HG03095 (cell line): ENCODE measurements around the gene SP110.
"Not testable (repeated sequence)": the region's sequence is repeated elsewhere in the genome, so short reads cannot be mapped to it uniquely, and the experiment has no call there.

Experiments used
- ATAC-seq: cut with Tn5 transposase; IDR thresholded peaks from one replicate; pipeline ENCODE4 v1.9.1; 2021; ENCODE audit warnings: moderate library complexity; ENCODE audit not compliant: unreplicated experiment

SP110 gene

DNA sequence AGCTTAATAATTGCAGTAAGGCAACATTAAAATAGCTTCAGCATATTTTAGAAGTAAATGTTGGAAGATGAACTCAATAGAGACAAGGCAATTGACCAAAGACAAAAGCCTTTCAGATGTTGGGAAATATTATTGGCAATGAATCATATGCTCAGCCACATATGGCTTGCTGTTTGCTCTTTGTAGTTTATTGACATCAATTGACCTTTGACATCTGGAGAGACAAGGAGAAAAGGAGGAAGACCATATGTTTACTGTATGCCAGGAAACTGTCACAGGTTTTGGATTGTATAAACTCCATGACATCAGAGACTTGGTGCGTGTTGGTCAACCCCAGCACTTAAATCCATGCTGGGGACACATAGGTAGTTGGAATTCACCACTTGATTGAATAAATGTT, 90.4 kb downstream of the SP110 start:
- no peak for ATAC-seq

DNA sequence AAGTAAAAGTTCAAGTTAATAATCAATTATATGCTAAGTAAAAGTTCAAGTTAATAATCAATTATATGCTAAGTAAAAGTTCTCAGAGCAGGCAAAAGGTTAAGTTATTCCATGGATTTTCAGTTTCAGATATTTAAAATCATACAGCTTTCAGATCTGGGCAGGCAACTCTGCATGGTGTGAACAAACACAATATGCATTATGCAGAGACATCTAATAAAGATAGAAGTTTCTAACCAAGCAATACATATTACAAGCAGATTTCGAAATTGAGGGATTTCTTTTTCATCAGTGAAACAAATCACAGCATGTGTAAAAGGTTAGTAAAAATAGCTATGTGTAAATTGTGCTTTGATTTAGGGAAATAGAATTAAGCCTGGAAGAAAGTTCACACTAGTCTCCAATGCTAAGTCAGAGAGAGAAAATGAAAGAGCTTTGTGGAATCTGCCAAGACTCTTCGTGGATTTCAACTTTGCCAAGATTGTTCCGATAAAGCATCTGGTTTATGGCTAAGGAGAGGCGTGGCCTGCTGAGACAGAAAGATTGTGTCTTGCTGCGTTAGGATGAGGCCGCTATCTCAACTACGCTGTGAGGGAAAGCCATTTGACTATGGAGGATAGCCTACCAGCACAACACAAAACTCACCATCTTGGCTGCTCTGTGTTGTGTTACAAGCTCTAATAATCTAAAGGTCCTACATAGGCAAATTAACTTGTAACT, 91.0 kb downstream of the SP110 start:
- no peak for ATAC-seq

DNA sequence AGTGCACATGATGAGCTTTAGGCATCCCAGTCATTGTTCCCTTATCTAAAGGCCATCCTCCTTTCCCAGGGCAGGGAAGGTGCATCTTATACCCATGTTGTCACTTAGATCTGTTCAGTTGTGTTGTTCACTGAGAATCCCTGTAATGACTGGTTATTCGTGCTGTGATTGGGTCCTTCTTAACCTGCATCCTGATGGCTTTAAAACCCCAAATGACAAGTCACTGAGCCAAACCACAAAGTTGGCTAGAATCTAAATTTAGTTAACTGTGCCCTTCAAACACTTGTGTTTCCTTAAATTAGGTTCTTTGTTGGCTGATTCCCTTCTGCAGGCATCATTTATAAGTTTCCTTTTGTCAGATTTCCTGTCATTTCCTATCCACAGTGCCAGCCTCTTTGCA, 92.6 kb downstream of the SP110 start:
- ATAC-seq: no peak

DNA sequence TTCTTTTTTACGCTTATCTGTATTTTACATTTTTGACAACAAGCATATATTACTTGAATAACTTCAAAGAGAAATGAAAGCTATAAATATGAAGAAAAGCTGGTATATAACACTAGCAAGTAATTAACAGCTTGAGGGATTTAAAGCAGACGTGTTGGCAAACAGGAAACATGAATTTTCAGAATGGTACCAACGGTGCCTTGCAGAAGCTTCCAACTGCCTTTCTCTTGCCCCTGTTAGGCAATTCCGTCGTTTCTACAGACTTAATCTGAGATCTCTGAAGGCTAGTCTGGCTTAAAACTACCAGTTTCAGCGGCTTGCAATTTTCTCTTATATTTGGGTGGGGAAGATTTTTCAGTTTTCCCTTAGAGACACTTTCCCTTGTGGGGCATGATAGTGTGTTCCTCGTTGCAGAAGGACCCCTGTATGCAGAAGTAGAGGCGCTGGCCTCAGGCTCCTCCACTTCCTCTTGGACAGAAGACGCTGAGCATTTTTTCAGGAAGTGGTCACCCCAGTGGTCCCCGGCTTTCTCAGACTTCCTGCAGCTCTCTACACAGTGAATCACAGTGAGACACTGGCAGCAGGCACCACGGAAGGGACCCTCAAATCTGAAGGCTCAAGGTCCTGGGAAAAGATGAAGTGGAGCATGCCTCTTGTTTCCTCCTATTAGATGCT, 94.9 kb downstream of the SP110 start:
- ATAC-seq: no peak

DNA sequence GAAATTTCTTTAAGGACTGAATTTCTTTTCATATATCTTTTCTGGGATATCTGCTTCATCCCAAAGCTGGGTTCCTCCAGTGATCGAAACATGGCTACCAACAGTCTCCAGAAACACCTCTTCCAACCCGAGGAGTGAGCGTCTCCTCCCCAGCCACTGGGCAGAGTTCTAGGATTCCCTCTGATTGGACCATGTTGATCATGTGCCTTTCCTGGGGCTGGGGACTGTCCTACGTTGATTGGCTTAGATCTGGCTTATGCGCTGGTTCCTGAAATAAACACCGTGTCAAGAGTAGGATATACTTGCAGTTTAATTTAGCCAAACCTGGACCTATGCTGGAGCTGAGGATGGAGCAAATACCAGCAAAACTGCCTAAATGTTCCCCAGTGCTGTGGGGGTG, 95.5 kb downstream of the SP110 start:
- ATAC-seq: no peak

DNA sequence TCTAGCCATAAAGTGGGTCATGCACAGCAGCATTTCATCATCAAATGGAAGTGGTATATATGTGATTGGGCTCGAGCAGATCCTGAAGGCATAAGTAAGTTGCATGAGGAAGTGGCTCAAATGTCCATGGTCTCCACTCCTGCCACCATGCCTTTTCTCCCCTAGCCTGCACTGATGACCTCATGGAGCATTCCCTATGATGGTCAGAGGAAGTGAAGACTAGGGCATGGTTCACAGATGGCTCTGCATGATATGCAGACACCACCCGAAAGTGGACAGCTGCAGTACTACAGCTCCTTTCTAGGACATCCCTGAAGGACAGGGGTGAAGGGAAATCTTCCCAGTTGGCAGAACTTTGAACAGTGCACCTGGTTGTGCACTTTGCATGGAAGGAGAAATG, 99.4 kb downstream of the SP110 start:
- not testable (repeated sequence) for ATAC-seq

DNA sequence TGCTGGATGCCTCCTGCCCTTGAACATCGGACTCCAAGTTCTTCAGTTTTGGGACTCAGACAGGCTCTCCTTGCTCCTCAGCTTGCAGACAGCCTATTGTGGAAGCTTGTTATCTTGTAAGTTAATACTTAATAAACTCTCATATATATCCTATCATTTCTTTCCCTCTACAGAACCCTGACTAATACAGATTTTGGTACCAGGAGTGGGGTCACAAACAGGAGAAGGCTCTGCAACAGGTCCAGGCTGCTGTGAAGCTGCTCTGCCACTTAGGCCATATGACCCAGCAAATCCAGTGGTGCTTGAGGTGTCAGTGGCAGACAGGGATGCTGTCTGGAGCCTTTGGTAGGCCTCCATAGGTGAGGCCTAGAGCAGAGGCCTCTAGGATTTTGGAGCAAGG, 100.0 kb downstream of the SP110 start:
- not testable (repeated sequence) for ATAC-seq
